ENCODE measurements around the gene RASIP1. TPM values are rescaled to one million over a fixed set of nuclear protein-coding genes. Genes with fewer than 3 reads are reported as not detected.
"Not testable (repeated sequence)": the region's sequence is repeated elsewhere in the genome, so short reads cannot be mapped to it uniquely, and the experiment has no call there.

The RASIP1 gene
- total and polyA plus RNA-seq, 5 experiments from 2014 or later, result 0.10 to 0.26 (median 0.25) TPM; not detected in 2

DNA sequence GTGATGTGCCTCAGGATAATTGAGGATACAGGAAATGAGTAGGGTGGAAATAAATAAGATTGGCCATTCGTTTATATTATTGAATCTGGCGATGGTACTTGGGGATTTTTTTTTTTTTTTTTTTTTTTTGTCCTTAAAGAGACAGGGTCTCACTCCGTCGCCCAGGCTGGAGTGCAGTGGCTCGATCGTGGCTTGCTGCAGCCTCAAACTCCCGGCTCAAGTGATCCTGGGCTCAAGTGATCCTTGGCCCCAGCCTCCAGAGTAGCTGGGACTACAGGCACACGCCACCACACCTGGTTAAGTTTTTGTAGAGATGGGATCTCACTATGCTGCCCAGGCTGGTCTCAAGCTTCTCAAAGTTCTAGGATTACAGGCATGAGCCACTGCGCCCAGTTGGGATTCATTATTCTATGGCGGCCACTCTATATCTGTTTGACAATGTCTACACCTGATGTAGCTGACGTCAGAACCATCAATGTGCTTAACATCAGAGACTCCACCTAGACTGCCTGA lies 18.2 kb downstream of the RASIP1 start:
- peaks cover 15 to 38% (median 34%) of the 10 kb centered on the region in 4 donors for H3K4me1 Mint-ChIP-seq
- DNase-seq, result no peak
- ATAC-seq, result no peak
- H3K4me3 Mint-ChIP-seq, result peak overlapping the region in 3 of 10 donors; percentile 14 to 40 (median 23)
- no peaks in the 10 kb centered on the region for H3K27me3 Mint-ChIP-seq
- peak overlapping the region in 4 of 10 donors; percentile 25 to 74 (median 48) for H3K27ac Mint-ChIP-seq
- peaks cover 0 to 17% (median 14%) of the 10 kb centered on the region in 3 donors for H3K36me3 Mint-ChIP-seq
- peaks cover 6 to 20% (median 13%) of the 10 kb centered on the region in 9 donors for H3K9me3 Mint-ChIP-seq
- POLR2A ChIA-PET, result interaction anchor here (2.2 kb wide), 1 partner anchor 17 kb away, joined by 13 read pairs; no protein-coding TSS in a partner anchor

DNA sequence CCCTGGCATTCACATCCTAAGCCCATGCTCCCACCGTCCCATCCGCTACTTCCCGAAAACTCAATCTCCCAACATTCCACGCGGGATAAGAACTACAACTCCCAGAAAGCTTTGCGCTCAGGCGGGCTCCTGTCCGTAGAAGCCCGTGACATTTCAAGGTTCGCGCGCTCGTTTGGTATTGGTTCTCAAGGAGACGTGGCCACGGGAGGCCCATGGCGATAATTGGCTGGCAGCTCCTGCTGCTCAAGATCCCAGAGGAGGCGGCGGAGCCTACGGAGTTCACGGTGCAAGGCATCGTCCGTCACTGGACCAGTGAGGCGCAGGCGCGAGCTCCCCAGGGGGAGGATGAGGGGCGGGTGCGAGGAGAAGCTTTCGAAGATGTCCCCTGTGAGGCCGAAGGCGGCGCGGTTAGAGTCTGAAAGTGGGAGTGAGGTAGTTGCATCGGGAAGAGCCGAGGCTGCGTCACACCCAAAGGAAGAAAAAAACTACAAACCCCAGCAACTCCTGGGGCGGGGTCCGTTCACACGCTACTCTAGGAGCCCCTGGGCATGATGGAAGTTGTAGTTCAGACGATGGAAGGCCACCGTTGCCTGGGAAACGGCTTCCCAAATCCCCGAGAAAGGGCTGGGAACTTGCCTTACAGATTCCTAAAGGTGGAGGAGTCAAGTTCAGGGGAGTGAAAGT lies 19.7 kb downstream of the RASIP1 start:
- Mint-ChIP-seq H3K27me3 (no peaks in the 10 kb centered on the region), H3K9me3 (peaks cover 3 to 11% (median 8%) of the 10 kb centered on the region in 9 donors), H3K36me3 (peaks cover 0 to 9% (median 7%) of the 10 kb centered on the region in 3 donors), H3K4me3 (peak overlapping the region; percentile 89 to 98 (median 96)), H3K27ac (peak overlapping the region; percentile 96 to 99 (median 98)), H3K4me1 (peaks cover 13 to 26% (median 25%) of the 10 kb centered on the region in 4 donors)
- POLR2A ChIA-PET, result interaction anchor here (0.7 to 2.2 kb wide), 8 partner anchors 12 to 1372 kb away, joined by 3 to 13 read pairs (median 6); partner anchors contain the start of genes CA11, DBP, DHX34 and GYS1
- ATAC-seq (peak; percentile 82 to 92), DNase-seq (peak; percentile 77 to 96 (median 87))

DNA sequence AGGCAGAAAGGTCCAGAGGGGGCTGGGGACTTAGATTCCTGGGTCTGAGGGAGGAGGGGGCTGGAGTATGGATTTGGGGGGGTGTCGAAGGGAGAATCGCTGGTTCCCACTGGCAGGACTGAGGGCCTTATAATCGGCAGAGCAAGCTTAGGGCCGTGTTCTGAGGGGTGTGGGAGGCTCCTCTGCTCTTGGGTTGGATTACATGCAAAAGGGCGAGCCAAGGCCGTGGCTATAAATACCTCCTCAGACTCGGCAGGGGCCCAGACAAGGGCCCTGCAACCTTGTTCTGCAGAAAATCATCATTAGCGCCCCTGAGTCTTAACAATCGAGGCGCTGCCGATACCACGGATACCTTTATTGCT lies 20.2 kb downstream of the RASIP1 start:
- no peak for DNase-seq
- H3K27me3 Mint-ChIP-seq, result no peaks in the 10 kb centered on the region
- ATAC-seq, result peak; percentile 6 to 26
- peak overlapping the region in 9 of 10 donors; percentile 89 to 98 (median 96) for H3K4me3 Mint-ChIP-seq
- POLR2A ChIA-PET, result interaction anchor here (0.7 to 2.2 kb wide), 8 partner anchors 13 to 1371 kb away, joined by 3 to 13 read pairs (median 6); partner anchors contain the start of genes CA11, DBP, DHX34 and GYS1
- peaks cover 0 to 4% (median 4%) of the 10 kb centered on the region in 3 donors for H3K36me3 Mint-ChIP-seq
- peaks cover 10 to 23% (median 21%) of the 10 kb centered on the region in 4 donors for H3K4me1 Mint-ChIP-seq
- H3K27ac Mint-ChIP-seq, result peak overlapping the region; percentile 96 to 99 (median 98)
- peaks cover 0 to 7% (median 5%) of the 10 kb centered on the region in 9 donors for H3K9me3 Mint-ChIP-seq

DNA sequence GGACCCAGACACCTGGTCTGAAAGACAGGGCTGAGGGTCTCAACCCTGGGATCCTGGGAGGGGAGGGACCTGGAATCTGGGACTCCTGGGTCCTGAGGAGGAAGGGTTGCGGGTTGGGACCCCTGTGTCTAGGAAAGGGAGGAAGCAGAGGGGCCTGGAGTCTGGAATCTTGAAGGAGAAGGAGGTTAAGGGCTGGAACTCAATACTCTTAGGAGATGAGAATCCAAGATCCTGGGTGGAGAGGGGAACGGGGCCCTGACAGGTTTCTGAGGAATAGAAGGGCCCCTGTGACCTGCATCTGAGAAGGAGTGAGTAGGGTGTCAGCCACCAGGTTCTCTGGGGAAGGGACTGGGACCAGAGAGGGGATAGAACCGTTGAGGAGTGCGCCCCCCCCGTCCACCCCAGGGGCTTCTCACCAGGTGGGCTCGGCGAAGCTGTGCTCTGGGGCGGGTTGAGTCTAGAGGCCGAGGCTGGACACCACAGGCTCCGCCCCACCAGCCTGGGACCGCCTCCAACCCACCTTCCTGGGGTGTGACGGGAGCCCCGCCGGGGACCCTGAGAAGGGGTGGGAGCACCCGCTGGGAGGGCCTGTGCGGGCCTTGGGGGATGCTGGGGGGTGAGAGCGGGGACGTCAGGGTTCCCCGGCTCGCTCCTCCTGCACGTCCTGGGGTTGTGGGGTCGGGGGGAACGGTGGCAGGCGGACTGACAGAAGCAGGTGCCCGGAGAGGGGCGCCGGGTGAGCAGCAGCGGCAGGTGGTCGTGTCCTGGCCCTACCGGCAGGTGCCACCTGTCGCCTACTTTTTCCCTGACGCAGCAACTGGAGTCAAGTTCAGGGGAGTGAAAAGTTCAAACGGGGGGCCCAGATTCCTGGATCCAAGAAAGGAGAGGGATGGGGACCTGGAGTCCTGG lies 20.9 kb downstream of the RASIP1 start, which contains the start of gene MAMSTR:
Gene MAMSTR, minus strand, starts transcription at position 463 of the 909 bp plus-strand sequence. CDS start 694 bp downstream, outside the sequence.
- no peak for DNase-seq
- H3K36me3 Mint-ChIP-seq, result no peaks in the 10 kb centered on the region

DNA sequence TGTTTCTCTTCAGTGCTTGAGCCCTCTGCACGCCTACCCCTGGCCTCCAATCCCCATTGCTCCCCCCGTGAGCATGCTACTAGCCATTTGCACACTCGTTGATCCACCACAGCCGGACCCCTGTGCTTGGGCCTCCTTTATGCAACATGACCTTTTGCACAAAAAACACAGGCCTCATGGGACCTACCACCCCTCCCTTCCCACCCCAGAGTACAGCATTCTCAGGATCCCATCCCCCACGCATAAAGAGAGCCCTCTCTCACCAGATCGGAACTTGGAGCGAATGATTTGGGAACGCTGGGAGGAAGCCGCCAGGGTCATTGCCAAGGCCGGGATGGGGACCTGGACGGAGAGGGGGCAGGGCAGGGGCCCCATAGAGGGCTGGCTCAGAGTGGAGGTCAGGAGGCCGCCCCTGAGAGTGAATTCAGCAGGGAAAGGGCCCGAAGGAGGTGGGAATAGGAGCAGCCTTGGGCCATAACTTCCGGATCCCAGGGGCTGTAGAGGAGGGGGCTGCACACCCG lies 21.6 kb downstream of the RASIP1 start:
- H3K27me3 Mint-ChIP-seq, result no peaks in the 10 kb centered on the region
- H3K4me3 Mint-ChIP-seq, result peak overlapping the region in 2 of 10 donors; percentile 10 to 34
- DNase-seq (no peak), ATAC-seq (no peak)
- no peaks in the 10 kb centered on the region for H3K36me3 Mint-ChIP-seq
- POLR2A ChIA-PET, result no interaction called here
- peaks cover 9 to 28% (median 21%) of the 10 kb centered on the region in 4 donors for H3K4me1 Mint-ChIP-seq
- H3K27ac Mint-ChIP-seq, result peak overlapping the region in 1 of 10 donors; percentile 53
- no peaks in the 10 kb centered on the region for H3K9me3 Mint-ChIP-seq

More for the DNA sequence above, 20.9 kb downstream of the RASIP1 start, which contains the start of gene MAMSTR:
- H3K27ac Mint-ChIP-seq, result peak within 1 kb of the TSS; percentile 96 to 99 (median 98)
- POLR2A ChIA-PET, result interaction anchor here (1.5 kb wide), 1 partner anchor 74 kb away, joined by 11 read pairs; the partner anchor contains the start of gene CA11
- no peak for ATAC-seq
- H3K4me3 Mint-ChIP-seq, result peak within 1 kb of the TSS; percentile 89 to 98 (median 96)
- no peaks in the 10 kb centered on the region for H3K9me3 Mint-ChIP-seq
- H3K27me3 Mint-ChIP-seq, result no peaks in the 10 kb centered on the region
- peaks cover 9 to 23% (median 18%) of the 10 kb centered on the region in 4 donors for H3K4me1 Mint-ChIP-seq

DNA sequence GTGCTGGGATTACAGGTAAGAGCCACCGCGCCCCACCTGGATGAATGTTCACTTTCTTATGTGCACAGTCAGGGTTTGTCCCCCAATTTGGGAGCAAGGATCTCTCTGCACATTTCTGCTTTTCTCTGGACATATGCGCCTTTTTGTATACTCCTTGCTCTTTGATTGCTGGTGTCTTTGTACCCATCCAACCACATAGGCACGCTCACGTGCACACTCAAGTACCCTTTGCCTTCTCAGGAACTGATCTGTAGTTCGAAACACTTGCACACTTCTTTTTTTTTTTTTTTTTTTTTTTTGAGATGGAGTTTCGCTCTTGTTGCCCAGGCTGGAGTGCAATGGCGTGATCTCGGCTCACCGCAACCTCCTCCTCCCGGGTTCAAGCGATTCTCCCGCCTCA lies 22.3 kb downstream of the RASIP1 start:
- POLR2A ChIA-PET, H3K27ac Mint-ChIP-seq, H3K36me3 Mint-ChIP-seq, ATAC-seq, H3K9me3 Mint-ChIP-seq, H3K27me3 Mint-ChIP-seq, DNase-seq, H3K4me3 Mint-ChIP-seq: not testable (repeated sequence)
- H3K4me1 Mint-ChIP-seq, result peaks cover 10 to 32% (median 25%) of the 10 kb centered on the region in 4 donors

DNA sequence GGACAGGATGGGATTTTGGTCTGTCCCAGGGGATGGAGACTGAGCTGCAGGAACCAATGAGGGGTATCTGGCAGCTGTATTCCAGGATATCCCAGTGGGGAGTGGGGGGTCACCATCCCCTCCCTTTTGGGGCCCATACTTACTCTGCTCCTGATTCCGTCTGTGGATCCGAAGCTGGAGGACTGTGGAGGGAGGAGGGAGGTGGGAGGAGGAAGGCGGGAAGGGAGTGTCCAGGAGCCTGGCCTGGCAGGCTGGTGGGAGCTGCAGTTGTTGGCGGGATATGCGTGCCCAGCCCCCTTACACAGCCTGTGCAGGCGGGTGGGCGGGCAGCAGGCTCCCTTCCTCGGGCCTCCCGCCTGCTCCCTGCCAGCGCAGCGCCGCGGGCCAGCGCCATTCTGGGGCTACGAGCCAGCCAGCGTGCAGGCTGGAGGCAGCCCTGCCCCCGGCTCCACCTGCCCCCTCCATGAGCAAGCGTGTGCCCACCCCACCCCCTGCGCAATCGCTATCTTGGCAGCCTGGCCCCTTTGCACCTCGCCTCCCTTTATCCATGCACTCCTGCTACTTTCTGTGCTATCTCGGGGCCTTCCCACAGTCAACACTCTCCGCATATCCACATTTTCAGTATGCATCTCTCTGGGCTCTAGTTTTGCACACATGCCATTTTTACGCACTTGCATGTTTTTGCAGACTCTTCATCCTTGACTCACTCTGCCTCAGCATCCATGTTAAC lies 23.7 kb downstream of the RASIP1 start:
- DNase-seq, result no peak
- peaks cover 0 to 2% (median 0%) of the 10 kb centered on the region in 9 donors for H3K9me3 Mint-ChIP-seq
- ATAC-seq, result no peak
- H3K4me3 Mint-ChIP-seq, result peak overlapping the region in 5 of 10 donors; percentile 15 to 60 (median 49)
- H3K36me3 Mint-ChIP-seq, result no peaks in the 10 kb centered on the region
- no peaks in the 10 kb centered on the region for H3K27me3 Mint-ChIP-seq
- H3K27ac Mint-ChIP-seq, result no peak overlapping the region
- H3K4me1 Mint-ChIP-seq, result peaks cover 14 to 39% (median 26%) of the 10 kb centered on the region in 4 donors
- POLR2A ChIA-PET, result interaction anchor here (0.7 to 1.6 kb wide), 6 partner anchors 8 to 389 kb away, joined by 3 to 16 read pairs (median 4); no protein-coding TSS in a partner anchor

DNA sequence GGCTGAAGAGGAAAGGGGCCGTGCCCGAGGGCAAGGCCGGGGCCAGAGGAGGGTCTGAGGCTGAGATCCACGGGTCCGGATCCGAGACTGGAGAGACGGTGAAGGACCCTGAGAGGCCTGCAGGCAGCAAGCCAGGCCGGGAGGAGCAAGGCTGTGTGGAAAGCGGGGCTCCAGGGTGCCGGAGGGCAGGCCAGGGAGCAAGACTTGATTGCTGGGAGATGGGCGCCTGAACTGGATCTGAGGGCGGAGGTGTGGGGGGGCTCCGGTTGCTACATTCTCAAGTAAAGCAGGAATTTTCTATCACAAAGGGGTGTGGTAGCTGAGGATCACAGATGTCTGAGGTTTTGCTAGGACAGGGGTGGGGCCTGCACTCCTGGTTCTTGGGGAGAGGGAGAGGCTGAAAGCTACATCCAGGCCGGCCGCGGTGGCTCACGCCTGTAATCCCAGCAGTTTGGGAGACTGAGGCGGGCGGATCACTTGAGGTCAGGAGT lies 24.7 kb downstream of the RASIP1 start:
- POLR2A ChIA-PET, result interaction anchor here (1.0 to 2.8 kb wide), 4 partner anchors 9 to 69 kb away, joined by 3 to 16 read pairs (median 4); partner anchors contain the start of gene CA11
- peak overlapping the region in 1 of 10 donors; percentile 75 for H3K27ac Mint-ChIP-seq
- DNase-seq, result no peak

DNA sequence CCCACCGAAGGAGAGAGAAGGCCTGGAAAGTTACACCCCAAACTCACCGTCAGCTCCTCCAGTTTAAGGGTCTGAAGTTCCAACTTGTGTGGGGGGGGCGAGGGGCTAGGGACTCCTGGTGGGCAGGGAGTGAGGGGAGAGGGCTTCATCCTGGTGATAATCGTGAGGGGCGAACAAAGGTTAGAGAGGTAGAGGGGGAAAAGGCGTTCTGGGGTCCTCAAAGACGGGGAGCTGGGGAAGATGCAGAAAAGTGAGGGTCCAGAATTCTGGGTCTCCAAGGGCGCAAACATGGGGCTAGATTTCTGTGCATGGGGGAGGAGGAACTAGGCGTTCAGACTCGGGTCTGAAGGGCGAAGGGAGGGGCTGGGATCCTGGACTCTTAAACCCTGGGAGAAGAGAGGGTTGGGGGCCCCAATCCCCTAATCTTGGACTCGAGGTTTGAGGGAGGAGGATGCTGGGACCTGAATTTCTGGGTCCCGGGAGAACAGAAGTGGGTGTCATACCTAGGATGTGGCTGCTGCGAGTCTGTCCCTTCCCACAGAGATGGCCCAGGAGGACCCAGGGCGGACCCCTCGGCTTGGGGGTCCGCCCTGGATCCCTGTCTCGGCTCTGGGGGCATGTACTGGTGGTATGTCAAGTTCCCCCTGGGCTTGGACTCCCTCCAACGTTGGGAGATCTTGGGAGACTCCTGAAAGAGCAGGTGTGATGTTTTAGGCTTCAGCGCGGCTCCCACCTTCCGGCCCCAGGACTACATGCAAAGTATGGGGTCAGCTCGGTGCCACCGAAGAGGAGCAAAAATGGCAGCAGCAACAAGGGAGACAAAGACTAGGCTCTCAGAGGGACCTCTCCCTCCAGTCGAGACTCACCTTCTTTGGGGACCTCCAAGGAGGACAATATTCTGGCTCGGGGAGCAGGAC lies 25.4 kb downstream of the RASIP1 start:
- Mint-ChIP-seq H3K27me3 (no peaks in the 10 kb centered on the region), H3K4me3 (peak overlapping the region; percentile 77 to 96 (median 85)), H3K4me1 (peaks cover 10 to 28% (median 19%) of the 10 kb centered on the region in 4 donors), H3K9me3 (peaks cover 0 to 2% (median 0%) of the 10 kb centered on the region in 9 donors), H3K36me3 (no peaks in the 10 kb centered on the region), H3K27ac (peak overlapping the region; percentile 20 to 88 (median 78))
- DNase-seq (no peak), ATAC-seq (no peak)
- POLR2A ChIA-PET, result interaction anchor here (0.6 to 2.8 kb wide), 8 partner anchors 10 to 106 kb away, joined by 3 to 16 read pairs (median 6); partner anchors contain the start of genes CA11, RPL18 and SPHK2

More for the DNA sequence above, 24.7 kb downstream of the RASIP1 start:
- Mint-ChIP-seq H3K36me3 (no peaks in the 10 kb centered on the region), H3K27me3 (no peaks in the 10 kb centered on the region), H3K4me1 (peaks cover 14 to 33% (median 21%) of the 10 kb centered on the region in 4 donors), H3K9me3 (peaks cover 0 to 2% (median 0%) of the 10 kb centered on the region in 9 donors), H3K4me3 (peak overlapping the region in 6 of 10 donors; percentile 34 to 89 (median 58))
- no peak for ATAC-seq

Data from naive thymus-derived CD8-positive, alpha-beta T cell (primary cell).